GM04503 (cell line): ENCODE data around the gene GFRA1.

Experiments
- DNase-seq: peaks from one replicate; pipeline ENCODE4 v3.0.0-alpha.2; 2012; ENCODE audit warnings: low read depth

GFRA1 gene

DNA sequence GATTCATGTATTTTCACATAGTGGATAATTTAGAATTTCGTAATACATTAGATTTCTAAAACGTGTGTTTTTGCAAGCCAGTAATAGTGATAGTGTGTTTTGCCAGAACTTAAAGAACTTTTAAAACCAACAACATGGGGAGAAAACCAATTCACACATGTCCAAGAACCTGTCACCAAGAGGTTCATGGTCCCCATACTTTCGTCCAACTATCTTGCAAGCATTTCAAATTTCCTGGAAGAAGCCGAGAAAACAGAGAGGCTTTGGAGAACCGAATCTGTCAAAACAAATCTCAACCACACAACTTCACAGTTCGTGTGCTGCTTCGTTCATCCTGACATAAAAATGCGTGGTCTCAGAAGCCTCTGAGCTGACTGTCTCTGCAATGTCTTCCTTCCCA lies 31.9 kb downstream of the GFRA1 start:
- no peak for DNase-seq

DNA sequence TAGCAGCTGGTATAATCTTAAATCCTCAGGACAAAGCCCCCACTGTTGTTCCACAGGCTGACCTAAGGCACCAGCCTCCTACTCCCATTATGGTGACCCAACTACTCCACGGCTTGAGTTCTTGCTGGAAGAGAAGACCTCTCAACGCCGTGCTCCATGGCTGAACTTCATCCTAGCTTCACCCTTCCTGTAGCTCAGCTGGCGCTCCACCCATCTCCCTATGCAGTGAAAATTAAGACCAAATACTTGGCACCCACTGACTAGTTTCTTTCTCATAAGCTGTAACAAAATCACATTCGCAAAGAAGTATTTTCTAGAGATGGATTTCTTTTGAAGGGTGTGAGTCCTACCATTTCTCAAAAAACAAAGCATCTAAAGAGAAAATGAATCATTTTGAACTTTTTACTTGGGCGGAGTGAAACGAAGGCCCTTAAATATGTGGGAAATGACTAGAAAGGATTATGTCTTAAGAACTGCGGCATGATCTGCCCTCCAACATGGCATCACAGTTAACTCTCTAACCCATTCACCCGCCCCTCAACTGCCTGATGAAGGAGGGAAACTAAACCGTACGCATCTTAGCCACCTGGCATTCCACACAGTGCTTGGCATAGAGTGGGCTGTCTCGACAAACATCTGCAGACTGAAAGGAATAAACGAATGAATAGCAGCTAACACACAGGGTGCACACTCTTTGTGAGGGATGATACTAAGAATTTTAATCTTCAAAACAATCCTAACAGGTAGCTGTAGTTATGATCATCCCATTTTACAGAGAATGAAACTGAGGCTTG lies 32.7 kb downstream of the GFRA1 start:
- no peak for DNase-seq

- no peak for DNase-seq
Measured at GRCh38 chr10:116239229-116239628, 33.8 kb downstream of the GFRA1 start.

DNA sequence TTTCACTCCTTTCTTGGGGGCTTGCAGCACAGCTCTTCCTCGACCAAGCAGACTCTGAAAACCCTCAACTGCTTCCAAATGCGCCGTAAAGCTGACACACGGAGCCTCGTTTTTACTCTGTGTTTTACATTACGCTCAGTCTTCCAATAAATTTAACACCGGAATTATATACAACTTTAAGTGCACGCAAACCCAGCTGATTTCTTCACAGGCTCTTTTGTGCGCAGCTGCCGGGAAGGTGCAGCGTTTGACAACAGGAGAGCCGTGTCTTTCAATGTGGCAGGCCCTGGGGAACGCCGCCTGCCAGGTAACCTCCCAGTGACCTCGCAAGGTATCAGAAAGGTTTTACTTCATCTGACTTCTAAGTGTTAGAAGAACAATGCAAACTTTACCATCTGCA lies 35.0 kb downstream of the GFRA1 start:
- no peak for DNase-seq

DNA sequence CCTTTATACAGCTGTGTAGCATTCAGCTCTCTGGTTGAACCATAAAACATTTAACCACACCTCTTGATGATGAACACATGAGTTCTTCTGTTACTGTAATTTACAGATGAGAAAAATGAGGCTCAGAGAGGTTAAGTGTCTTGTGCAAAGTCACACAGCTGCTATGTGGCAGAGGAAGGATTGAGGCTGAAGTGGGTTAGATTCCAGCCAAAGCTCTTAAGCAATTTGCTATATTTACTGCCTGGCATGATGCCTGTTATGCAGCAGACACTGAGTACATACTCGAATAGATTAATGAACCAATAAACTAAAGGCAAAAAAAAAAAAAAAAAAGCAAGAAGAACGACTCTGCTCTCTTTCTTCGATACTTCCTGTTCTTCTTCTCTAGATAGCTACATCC lies 35.7 kb downstream of the GFRA1 start:
- no peak for DNase-seq

GRCh38 chr10:116233230-116233629 lies 39.8 kb downstream of the GFRA1 start:
- no peak for DNase-seq

DNA sequence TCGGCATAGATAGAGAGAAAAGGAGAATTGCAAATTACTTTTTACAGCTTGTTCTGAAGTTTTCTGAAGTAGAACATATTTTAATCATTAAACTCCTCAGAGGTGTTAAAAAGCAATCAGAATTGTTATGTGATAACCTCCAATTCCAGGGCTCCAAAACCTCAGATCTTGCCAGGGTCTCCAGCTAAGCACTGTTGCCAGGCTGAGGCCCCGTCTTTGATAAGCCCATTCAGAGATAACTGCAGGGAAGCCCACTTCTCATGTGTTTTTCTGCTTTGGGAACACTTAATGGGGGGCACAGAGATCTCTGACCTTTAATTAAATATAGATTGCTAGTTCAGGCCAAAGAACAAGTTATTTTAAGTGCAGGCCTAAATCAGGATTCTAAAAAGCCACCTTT lies 40.4 kb downstream of the GFRA1 start:
- no peak for DNase-seq

DNA sequence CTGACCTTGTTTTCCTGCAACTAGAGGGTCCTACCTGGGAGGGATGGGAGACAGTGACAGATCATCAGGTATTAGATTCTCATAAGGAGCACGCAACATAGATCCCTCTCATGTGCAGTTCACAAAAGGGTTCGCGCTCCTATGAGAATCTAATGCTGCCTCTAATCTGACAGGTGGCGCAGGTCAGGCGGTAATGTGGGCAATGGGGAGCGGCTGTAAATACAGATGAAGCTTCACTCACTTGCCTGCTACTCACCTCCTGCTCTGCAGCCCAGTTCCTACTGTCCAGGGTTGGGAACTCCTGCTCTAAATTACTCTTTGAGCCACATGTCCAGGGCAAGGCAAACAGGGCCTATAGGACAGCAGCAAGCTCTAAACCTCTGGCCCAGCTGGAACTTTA lies 46.2 kb downstream of the GFRA1 start:
- no peak for DNase-seq

- DNase-seq, result no peak
Measured at GRCh38 chr10:116226053-116226452, 47.0 kb downstream of the GFRA1 start.

- no peak for DNase-seq
Measured at GRCh38 chr10:116223289-116223688, 49.7 kb downstream of the GFRA1 start.

DNA sequence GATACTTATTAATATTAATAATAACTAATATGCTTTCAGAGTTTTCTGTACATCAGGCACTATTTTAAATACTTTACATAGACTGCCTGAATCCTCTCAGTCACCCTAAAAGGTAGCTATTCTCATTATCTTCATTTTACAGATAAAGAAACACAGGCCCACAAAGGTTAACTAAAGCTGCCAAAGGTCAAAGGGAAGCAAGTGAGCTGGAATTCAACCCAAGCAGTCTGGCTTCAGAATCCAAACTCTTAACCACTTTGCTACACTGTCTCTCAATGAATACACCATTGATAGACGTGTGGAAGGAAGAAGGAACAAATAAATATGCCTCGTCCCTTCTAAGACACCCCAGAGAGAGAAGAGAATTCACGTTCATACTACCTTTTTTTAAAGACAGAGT lies 52.0 kb downstream of the GFRA1 start:
- DNase-seq, result no peak

DNA sequence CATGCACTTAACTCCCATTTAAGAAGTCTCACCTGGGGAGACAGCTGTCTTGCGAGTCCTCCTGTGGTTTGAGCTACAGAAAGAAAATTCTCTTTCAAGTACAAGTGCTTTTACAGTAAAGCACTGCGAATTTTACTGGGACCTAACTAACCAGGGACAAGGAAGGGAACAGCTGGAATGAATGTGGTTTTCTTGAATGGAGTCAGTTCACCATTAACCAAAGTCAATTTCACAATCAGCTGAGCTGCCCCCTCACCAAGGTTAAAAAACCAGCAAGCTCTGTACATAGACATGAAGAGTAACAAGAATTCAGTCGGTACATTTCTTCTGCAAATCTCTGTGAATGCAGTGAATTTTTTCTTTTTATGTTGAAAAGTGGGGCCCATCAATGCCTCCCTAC lies 56.3 kb downstream of the GFRA1 start:
- no peak for DNase-seq

DNA sequence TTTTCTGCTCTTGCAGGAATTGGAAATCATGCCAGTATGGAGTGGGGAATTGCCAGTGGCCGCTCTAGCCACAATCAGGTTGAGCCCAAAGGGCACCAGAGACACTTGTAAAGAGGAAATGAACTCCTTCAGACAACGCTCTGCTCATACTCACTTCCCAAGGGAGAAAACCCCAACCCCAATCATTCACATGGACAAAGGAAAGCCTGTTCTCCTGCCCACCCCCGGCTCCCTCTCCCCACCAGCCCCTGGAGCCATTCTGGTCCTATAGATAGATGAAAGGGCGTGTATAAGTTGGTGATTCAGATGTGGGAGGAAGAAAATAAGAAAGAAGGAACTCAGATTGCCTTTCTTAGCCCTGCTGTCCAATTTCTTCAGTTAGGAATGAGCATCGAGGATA lies 57.4 kb downstream of the GFRA1 start:
- no peak for DNase-seq

GRCh38 chr10:116211682-116212081 lies 61.3 kb downstream of the GFRA1 start:
- peak; percentile 78 for DNase-seq

- DNase-seq, result no peak
Measured at GRCh38 chr10:116210588-116211346, 62.2 kb downstream of the GFRA1 start.

DNA sequence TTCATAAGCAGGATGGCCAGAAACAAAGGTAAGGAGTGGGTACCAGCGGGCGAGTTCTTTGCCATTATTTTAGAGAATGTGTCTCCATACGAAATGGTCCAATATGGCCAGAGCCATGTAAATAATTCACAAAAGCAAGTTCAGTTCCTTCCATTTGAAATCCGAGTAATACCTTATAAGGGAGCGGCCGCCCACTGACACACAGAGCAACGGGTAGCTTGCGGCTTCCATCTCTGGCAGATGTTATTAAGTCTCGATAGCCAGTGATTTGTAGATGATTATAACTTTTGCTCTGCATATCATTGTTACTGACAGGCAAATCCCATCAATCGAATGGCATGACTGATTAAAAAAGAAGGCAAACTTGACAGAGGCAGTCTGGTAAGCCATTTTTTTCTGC lies 63.2 kb downstream of the GFRA1 start:
- no peak for DNase-seq

- DNase-seq, result no peak
Measured at GRCh38 chr10:116208956-116209567, 63.9 kb downstream of the GFRA1 start.

DNA sequence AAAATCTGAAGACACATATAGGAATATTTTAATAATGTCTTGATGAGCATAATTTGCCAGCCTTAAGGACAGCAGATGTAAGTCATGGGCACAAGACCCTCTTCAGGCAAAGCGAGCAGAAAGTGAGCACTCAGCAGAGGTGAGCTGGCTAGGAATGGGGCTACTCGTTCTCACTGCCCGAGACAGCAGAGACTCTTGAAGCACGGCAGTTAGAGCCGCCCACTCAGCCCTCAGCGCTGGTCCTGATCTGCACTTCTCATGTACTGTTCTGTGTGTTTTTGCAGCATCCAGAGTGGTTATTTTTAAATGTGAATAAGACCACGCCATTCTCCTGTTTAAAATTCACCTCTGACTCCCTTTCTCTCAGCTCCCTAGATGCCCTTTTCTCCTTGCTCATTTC lies 65.3 kb downstream of the GFRA1 start:
- DNase-seq, result no peak

GRCh38 chr10:116203661-116204060 lies 69.3 kb downstream of the GFRA1 start:
- no peak for DNase-seq

DNA sequence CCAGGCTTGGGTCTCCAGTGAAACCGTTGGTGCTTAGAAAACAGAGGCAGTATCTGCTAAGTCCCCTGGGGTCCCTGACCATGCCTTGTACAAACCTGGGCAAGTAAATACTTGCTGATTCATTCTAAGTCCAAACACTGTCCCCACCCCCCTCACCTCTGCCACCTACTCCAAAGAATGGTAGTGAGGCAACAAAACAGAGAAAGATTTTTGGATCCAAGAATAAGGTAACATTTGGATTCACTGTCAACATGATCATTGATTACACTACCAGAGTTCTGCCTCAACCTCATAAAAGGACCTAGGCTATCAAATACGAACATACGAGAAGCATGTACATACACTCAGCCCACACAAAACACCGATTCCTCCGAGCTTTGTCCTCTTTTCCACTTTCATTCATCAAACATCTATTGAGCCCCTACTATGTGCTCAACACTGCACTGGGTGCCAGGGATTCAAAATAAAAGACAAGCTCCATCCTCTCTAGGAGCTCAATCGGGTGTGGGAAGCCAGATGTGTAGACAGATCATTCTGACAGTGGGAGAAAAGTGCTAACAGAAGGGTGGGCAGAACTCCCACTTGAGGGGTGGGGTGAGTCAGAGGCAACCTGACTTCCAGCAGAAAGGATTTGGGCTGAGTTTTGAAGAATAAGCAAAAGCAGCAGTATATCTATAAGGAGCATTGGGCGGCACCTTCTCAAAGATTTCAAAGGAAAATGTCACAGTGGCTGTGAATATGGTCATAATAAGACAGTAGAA lies 71.2 kb downstream of the GFRA1 start:
- no peak for DNase-seq

- DNase-seq, result peak; percentile 54
Measured at GRCh38 chr10:116201011-116201410, 72.0 kb downstream of the GFRA1 start.

DNA sequence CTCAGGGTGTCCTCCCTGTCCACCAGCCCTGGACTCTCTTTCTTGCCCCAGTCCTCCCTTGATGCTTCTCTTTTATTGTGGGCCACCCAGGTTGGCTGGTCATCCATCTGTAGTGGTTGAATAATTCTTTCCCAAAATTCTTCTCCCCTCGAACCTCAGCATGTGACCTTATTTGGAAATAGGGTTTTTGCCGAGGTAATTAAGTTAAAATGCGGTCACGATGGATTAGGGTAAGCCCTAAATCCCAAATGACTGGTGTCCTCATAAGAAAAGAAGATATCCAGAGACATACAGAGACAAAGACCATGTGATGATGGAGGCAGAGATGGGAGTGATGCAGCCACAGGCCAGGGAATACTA lies 74.3 kb downstream of the GFRA1 start:
- DNase-seq, result no peak
